Activated naive CD4-positive, alpha-beta T cell treated with anti-CD3 and anti-CD28 coated beads, Interleukin-2, amount 50 U/mL, for 16 hours (primary cell): ENCODE data around the gene UBR2.
"Not testable (repeated sequence)": the region's sequence is repeated elsewhere in the genome, so short reads cannot be mapped to it uniquely, and the experiment has no call there.

ENCODE experiments used
- DNase-seq: peaks from one replicate; pipeline ENCODE4 v3.0.0-alpha.2; 2020

Gene UBR2

DNA sequence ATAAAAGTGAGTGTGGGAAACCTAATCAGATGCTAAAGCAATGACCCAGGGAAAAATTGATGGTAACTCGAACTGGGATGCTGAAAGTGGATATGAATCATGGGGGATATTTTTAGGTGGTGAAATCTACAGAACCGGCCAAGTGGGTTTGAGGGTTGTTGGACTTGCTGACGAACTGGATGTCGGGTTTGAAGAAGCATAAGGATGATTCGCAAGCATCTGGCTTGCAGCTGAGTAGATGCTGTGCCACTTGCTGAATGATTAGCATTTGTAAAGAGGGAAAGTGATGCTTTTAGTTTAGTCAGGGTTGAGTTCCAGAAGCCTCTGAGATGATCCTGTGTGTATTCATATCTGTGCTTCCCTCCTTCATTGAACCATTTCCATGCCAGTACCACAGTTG is 54.9 kb downstream of the UBR2 start:
- no peak for DNase-seq

DNA sequence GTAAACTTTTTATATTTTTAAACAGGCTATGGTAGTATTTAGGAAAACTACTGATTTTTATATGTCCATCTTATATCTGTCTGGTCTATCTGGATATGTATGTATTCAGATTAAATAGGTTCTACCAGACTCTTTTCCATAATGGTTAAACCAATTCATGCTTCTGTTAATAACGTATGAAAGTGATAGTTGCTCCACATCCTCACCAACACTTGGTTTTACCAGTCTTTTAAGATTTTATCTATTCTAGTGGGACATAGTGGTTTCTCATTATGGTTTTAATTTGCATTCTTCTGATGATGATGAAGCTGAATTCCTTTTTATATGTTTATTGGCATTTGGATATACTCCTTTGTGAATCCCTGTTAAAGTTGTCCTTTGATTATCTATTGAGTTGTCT is 56.1 kb downstream of the UBR2 start:
- no peak for DNase-seq

- DNase-seq, result no peak
Observed at GRCh38 chr6:42624601-42625000, 60.8 kb downstream of the UBR2 start.

GRCh38 chr6:42627044-42627443 is 63.2 kb downstream of the UBR2 start:
- no peak for DNase-seq

DNA sequence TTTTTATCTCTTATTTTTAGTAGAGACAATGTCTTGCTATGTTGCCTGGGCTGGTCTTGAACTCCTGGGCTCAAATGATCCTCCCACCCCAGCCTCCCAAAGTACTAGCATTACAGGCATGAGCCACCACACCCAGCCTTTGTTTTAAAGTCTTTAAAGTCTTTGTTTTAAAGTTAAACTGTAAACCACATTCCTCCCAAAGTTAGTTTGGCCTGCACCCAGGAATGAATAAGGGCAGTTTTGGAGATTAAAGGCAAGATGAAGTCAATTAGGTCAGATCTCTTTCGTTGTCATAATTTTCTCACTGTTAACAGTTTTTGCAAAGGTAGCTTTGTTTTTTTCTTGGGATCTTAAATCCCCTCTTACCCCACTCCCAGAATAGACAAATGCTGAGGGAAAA is 63.8 kb downstream of the UBR2 start:
- DNase-seq, result no peak

- no peak for DNase-seq
Observed at GRCh38 chr6:42628604-42629003, 64.8 kb downstream of the UBR2 start.

GRCh38 chr6:42629845-42630244 is 66.0 kb downstream of the UBR2 start:
- no peak for DNase-seq

- DNase-seq, result no peak
Observed at GRCh38 chr6:42637681-42638080, 73.9 kb downstream of the UBR2 start.

GRCh38 chr6:42642794-42643193 is 79.0 kb downstream of the UBR2 start:
- DNase-seq, result no peak

GRCh38 chr6:42644211-42644610 is 80.4 kb downstream of the UBR2 start:
- DNase-seq, result no peak

GRCh38 chr6:42652024-42652746 is 88.4 kb downstream of the UBR2 start:
- DNase-seq, result no peak

DNA sequence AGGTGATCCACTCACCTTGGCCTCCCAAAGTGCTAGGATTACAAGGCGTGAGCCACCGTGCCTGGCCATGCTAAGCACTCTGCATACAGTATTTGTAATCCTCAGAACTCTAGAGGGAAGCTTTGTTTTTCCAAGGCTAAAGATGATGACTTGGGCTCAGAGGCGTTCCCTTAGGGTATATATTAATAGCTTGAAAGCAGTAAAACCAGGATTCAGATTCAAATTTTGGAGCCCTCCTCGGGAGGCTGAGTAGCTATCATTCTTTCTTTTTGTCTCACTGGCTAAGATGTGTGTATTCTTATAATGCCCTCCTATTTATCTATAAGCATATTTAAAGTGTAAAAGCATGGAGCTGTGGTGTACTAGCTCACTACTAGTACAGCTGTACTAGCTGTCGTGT is 90.0 kb downstream of the UBR2 start:
- no peak for DNase-seq

- DNase-seq, result no peak
Observed at GRCh38 chr6:42659806-42660205, 96.0 kb downstream of the UBR2 start.

GRCh38 chr6:42661540-42662153 is 97.8 kb downstream of the UBR2 start:
- DNase-seq, result peak; percentile 82

DNA sequence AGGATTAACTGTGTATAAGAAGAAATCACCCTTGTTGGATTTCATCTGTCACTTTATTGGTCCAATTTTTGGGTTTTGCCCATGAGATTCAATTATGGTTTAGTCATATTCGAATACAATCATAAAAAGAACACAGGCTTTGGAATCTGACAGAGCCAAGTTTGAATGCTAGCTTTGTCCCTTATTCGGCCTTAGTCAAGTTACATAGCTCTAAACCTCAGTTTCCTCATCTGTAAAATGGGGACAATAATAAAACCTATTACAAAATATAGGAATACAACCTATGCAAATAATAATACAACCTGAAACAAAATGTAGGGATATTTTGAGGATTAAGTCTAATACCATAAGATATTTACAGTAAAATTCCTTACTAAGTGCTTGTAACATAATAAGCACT is 100.9 kb downstream of the UBR2 start:
- no peak for DNase-seq

GRCh38 chr6:42674368-42674767 is 110.5 kb downstream of the UBR2 start:
- DNase-seq, result not testable (repeated sequence)

GRCh38 chr6:42674780-42675179 is 111.0 kb downstream of the UBR2 start:
- no peak for DNase-seq

- DNase-seq, result no peak
Observed at GRCh38 chr6:42679358-42679757, 115.5 kb downstream of the UBR2 start.

DNA sequence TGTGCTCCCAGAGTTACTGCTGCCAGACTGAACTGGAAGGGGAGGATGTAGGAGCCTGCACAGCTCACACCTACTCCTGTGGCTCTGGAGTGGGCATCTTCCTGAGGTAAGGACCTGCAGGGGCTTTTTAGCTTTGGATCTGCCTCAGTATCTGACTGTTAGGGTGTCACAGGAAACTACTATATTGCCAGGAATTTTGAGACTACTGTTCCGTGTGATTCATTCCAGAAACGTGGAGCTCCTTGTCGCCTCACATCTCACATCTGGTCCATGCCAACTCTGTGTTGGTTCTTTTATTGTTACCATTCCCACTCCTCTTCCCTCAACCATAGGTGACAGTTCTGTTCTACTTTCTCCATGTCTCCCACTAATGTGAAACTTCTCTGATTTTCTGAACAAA is 124.5 kb downstream of the UBR2 start:
- no peak for DNase-seq

DNA sequence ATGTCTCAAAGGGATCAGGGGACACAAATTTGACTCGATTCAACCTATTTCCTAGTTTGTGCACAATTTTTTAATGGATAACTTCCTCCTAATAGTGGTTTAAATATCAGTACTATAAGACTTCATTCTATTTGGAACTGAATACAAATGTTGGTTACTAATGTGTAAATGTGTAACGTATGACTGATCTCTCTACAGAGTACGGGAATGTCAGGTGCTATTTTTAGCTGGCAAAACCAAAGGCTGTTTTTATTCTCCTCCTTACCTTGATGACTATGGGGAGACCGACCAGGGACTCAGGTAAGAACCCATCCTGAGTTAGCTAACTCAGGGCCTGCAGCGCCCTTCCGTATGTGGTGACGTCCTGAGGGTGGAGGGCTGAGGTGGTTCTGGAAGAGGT is 125.5 kb downstream of the UBR2 start:
- DNase-seq, result no peak

- DNase-seq, result no peak
Observed at GRCh38 chr6:42690151-42690702, 126.4 kb downstream of the UBR2 start.

DNA sequence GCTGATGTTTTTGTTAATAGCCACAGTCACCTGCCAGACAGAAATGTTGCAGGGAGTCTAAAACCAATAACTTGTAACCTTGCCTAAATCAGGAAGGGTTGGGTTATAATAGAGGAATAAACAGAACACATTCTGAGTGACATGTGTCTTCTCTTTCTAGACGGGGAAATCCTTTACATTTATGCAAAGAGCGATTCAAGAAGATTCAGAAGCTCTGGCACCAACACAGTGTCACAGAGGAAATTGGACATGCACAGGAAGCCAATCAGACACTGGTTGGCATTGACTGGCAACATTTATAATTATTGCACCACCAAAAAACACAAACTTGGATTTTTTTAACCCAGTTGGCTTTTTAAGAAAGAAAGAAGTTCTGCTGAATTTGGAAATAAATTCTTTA is 127.0 kb downstream of the UBR2 start:
- no peak for DNase-seq

- DNase-seq, result no peak
Observed at GRCh38 chr6:42692137-42692911, 128.5 kb downstream of the UBR2 start.
